HG02763 (cell line): ENCODE results near the gene STPG1.
A peak's percentile ranks its signal among the peaks of the same experiment; 100 is the strongest.

ENCODE experiments used
- ATAC-seq: cut with Tn5 transposase; IDR thresholded peaks from one replicate; pipeline ENCODE4 v1.9.1; 2021; ENCODE audit warnings: mild to moderate bottlenecking, moderate library complexity; ENCODE audit not compliant: unreplicated experiment

Gene STPG1

GRCh38 chr1:24426744-24427544 is 13.4 kb upstream of the STPG1 start:
- no peak for ATAC-seq

- ATAC-seq: no peak
Measured at GRCh38 chr1:24425922-24426321, 12.3 kb upstream of the STPG1 start.

GRCh38 chr1:24425441-24425840 is 11.9 kb upstream of the STPG1 start:
- no peak for ATAC-seq

GRCh38 chr1:24424990-24425389 is 11.4 kb upstream of the STPG1 start:
- no peak for ATAC-seq

DNA sequence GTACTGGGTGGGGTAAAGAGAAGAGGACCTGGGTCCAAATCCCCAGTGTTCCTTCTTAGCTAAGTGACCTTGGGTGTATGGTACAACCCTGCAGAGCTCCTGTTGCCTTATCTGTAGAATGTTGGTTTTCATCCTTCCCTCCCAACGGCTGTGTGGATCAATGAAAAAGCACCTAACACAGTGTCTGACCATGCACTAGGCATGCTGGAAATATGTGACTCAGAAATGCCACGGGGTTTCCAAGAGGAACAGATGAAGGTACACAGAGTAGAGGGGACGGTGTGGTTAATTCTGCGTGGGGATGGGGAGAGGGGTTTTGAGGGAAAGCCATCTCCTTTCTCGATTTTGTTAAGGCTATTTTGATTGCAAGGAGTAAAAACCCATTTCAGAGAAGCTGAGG is 10.6 kb upstream of the STPG1 start:
- ATAC-seq: no peak

- ATAC-seq: no peak
Measured at GRCh38 chr1:24421502-24421901, 7.9 kb upstream of the STPG1 start.

- ATAC-seq: no peak
Measured at GRCh38 chr1:24420547-24420946, 7.0 kb upstream of the STPG1 start.

GRCh38 chr1:24418898-24419628 is 5.5 kb upstream of the STPG1 start:
- no peak for ATAC-seq

- no peak for ATAC-seq
Measured at GRCh38 chr1:24417681-24418080, 4.1 kb upstream of the STPG1 start.

DNA sequence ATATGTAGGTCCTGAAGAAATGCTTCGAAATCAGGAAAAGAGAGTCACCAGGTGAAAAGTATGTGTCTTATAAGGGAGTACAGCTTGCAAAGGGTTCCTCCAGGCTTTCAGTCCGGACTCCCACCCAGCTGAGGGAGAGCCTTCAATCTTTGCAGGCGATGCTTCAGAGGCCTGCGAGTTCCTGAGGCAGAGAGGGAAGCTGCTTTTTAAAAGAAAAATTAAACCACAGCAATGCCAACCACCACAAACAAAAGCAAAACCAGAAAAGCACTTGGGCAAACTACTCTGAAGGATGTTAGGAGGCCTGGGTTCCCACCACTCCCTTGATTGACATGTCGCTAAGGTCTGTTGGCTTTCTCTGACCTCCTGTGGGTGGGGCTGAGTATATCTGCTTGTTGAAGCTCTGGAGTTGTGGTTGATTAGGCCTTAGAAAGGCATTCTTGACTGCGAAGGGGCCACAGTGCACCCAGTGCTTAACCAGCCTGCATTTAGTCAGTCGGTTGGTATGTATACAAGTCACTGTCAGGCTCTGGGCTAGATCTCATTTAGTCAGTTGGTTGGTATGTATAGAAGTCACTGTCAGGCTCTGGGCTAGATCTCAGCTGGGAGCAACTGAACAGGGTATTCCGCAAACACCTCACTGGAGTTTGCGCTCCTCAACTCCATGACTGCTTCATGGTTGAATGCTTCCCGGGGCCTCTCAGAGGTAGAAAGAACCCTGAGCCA is 3.2 kb upstream of the STPG1 start:
- ATAC-seq: no peak

- ATAC-seq: no peak
Measured at GRCh38 chr1:24415910-24416665, 2.5 kb upstream of the STPG1 start.

DNA sequence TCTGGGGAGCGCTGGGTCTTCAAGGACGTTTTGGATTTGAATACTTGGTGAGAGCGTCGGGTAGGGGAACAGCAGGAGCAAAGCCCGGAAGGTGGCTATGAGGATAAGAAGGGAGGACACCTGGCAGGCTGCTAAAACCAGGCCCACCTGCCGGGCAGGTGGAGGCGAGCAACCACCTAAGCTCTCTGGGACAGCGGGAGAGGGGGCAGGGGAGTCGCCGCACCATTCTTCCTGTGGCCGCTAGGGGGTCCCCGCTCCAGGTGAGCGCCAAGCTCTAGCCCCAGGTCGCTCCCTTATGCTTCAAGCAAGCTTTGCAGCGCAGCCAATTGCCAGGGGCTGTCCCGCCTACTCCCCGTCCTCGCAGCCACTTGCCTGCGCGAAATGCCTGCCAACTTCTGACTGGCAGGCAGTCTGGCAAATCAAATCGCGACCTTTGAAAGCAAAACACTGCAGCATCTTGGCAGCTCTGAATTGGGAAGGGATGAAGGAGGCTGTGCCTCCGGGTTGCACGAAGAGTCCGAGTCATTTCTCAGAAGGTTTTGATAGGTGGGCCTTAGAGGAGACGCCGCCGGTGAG is 1.8 kb upstream of the STPG1 start, which contains the start of gene NIPAL3:
Gene NIPAL3 (plus strand): TSS at position 469 of the 576 bp plus-strand sequence. CDS start 3,746 bp downstream, outside the sequence.
- peak; percentile 95 for ATAC-seq

DNA sequence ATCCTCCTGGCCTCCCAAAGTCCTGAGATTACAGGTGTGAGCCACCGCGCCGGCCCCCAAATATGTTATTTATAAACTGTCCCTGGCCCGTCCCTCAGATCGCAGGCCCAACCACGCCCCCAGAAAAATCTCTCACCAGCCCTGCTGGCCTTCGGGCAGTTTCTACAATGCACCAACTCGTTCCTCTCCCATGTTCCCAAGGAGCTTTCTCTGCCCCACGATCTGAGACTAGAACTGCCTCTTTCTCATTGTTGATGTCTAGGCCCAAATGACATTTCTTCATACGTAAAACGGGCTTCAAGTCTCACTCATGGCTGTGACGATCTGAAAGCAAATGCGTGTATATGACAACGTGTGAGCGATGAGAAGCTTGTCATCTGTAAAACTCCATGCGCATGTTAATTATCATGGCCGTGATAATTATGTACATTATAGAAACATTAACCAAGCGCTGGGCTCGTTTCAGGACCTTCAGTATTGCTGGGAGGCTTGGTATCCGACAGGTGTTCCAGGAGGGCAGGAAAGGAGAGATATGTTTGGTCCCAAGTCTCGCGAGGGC is 1.3 kb upstream of the STPG1 start:
- no peak for ATAC-seq

- no peak for ATAC-seq
Measured at GRCh38 chr1:24412408-24412807, 1.2 kb downstream of the STPG1 start.

DNA sequence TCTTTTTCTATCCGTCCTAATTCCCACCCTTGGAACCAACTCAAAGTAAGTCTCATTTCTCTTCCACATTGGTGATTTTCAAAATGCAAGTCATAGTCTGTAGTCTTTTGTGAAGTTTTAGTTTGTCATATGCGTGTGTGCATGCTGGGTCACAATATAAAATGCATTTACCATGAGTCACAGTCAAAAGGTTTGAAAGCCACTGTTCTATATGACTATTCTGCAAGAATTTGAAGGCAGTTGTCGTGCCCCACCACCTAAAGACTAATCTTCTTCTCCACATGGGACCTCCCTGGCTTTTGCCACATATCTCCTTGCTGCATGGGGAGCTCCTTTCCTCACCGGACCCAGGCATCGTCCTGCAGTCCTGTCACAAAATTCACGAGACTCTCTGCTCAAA is 1.6 kb downstream of the STPG1 start:
- no peak for ATAC-seq

- ATAC-seq: no peak
Measured at GRCh38 chr1:24410750-24411149, 2.8 kb downstream of the STPG1 start.

- ATAC-seq: no peak
Measured at GRCh38 chr1:24409535-24409934, 4.0 kb downstream of the STPG1 start.

- ATAC-seq: no peak
Measured at GRCh38 chr1:24406788-24407187, 6.8 kb downstream of the STPG1 start.

- ATAC-seq: no peak
Measured at GRCh38 chr1:24403806-24404205, 9.8 kb downstream of the STPG1 start.

GRCh38 chr1:24400065-24400464 is 13.5 kb downstream of the STPG1 start:
- no peak for ATAC-seq
